GM12873 (cell line): Measurements from ENCODE around the gene ZNF491.

Experiments used
- TF ChIP-seq, protein P1 (sequence below): IDR thresholded peaks from 2 replicates; pipeline ENCODE4 v1.5.1; 2012; ENCODE audit warnings: low read depth, mild to moderate bottlenecking, moderate library complexity, low read length, control low read depth; ENCODE audit not compliant: insufficient read depth; ENCODE audit errors: missing control alignments

ZNF491 gene

DNA sequence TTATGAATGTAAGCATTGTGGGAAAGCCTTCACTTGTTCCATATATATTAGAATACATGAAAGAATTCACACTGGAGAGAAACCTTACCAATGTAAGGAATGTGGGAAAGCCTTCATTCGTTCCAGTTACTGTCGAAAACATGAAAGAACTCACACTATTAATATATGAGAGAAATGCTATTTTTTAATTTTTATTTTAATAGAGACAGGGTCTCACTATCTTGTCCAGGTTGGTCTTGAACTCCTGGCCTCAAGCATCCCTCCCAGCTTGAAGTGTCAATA, 8.7 kb downstream of the ZNF491 start:
- TF ChIP-seq, protein P1, sequence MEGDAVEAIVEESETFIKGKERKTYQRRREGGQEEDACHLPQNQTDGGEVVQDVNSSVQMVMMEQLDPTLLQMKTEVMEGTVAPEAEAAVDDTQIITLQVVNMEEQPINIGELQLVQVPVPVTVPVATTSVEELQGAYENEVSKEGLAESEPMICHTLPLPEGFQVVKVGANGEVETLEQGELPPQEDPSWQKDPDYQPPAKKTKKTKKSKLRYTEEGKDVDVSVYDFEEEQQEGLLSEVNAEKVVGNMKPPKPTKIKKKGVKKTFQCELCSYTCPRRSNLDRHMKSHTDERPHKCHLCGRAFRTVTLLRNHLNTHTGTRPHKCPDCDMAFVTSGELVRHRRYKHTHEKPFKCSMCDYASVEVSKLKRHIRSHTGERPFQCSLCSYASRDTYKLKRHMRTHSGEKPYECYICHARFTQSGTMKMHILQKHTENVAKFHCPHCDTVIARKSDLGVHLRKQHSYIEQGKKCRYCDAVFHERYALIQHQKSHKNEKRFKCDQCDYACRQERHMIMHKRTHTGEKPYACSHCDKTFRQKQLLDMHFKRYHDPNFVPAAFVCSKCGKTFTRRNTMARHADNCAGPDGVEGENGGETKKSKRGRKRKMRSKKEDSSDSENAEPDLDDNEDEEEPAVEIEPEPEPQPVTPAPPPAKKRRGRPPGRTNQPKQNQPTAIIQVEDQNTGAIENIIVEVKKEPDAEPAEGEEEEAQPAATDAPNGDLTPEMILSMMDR: no peak

DNA sequence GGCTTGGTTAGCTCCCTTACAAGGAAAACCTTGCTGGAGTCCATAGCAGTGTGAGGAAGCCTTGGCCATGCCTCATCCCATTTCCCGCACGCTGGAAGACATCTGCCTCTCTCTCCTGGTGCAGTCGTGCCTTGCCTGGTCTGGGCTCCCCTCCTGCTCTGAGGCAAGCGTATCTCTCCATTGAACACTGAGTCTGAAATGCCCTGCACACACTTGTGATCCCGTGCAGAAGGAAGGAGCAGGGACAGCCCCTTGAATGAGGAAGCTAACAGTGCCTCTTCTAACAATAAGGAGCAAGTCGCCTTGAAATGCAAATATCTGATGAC, 15.3 kb downstream of the ZNF491 start:
- TF ChIP-seq, protein P1: no peak

DNA sequence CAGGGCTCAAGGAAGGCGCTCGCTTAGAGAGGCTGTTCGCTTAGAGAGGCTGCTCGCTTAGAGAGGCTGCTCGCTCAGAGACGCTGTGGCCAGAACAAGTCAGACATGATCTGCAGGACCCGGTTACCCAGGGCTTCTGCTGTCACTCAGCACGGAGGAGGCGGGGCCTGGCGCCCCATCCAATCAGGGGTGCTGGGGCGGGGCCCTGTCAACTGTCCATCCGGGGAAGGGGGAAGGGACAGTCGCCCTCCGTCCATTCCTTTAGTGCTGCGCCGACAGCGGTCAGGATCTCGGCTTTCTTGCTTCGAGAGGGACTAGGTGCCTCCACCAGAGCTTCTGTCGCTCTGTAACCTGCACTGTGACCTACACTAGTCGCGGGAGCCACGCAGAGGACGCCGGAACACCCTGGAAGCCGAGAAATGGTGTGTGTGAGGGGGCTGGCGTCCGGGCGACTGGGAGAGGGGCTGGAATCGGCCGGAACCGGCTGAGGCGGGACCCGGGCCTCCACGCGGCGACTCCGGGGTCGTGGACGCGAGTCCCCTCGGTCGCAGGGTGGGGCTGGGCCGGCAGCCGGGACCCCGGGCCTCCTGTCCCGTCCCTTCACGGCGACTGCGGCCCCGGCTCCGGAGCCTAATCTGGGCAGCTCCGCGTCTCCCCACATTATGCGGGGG, 15.8 kb downstream of the ZNF491 start, which contains the start of gene ZNF440:
TSS of gene ZNF440 (plus strand) at position 245 of the 671 bp plus-strand sequence. CDS start at position 420, 175 bp downstream.
- TF ChIP-seq, protein P1: no peak

DNA sequence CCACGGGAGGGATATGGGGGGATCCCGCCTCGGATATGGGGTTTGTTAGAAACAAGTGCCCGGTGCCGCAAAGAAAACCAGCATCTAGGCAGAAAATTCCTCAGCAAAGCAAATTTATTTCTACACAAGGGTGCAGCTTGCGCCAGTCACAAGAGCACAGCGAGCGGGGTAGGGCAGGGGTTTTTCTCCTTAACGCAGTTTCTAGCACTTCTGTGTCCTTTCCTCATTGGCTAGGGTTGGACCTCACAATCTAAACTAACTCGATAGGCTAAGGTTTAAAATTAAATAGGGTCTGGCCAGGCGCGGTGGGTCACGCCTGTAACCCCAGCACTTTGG, 16.3 kb downstream of the ZNF491 start:
- TF ChIP-seq, protein P1: no peak

DNA sequence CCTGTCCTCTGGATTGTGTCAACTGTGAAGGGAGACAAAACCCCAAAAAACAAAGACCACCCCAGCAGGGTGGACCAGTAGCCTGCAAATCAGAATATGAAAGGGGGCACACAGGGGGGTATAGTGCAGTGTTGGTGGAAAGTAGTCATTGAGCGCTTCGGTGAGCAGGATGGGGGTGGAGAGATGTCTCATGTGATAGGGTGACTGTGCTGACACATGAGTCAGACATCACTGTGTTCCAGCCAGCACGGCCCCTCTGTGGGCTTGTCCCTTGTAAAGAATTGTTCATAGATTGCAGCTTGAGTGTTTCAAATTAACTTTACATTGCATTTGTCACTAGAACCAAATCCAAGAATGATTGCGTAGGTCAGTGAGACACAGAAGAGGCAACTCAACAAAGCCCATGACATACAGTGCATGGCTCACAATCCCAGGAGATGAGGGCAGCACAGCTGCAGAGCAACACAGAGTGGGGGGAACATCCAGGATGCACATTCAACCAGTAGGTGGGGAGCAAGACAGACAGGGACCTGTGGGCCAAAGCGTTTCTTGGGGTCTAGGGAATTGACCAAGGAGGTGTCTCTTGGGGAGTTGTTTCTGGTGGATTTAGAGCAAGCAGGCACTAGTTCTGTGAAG, 23.3 kb downstream of the ZNF491 start:
- TF ChIP-seq, protein P1: no peak

DNA sequence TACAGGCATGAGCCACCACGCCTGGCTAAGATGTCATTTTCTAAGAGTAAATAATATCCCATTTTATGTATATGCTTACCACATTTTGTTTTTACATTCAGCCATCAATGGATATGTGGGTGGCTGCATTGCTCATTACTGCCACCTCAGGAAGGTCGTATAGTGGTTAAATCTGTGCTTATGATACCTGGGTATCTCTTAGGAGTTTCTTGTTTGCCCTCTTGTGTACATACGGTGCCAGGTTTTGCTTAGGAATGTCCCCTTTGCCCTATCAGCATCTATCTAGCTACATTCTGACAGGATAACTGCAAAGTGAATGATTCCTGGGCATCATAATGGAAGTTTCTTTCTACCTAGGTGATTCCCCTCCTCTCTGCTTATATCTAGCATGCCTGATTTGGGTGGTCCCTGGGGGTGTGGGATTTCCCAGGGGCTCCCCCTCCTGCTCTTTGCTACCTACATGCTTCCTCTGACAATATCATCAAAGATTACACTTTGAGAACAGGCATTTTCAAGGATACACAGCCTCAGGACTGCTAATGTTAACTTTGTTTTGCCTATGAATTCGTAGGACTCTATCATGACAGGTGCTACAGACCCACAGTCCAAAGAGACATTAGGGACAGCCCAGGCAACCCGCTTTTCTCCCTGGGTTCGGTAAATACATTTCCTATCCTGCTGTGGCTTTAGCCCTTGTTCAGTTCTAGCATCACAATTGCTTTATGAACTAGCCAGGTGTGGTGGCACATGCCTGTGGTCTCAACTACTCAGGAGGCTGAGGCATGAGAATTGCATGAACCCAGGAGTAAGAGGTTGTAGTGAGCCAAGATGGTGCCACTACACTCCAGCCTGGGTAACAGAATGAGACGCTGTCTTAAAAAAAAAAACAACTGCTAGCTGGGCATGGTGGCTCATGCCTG, 30.9 kb downstream of the ZNF491 start:
- TF ChIP-seq, protein P1: peak; percentile 8

DNA sequence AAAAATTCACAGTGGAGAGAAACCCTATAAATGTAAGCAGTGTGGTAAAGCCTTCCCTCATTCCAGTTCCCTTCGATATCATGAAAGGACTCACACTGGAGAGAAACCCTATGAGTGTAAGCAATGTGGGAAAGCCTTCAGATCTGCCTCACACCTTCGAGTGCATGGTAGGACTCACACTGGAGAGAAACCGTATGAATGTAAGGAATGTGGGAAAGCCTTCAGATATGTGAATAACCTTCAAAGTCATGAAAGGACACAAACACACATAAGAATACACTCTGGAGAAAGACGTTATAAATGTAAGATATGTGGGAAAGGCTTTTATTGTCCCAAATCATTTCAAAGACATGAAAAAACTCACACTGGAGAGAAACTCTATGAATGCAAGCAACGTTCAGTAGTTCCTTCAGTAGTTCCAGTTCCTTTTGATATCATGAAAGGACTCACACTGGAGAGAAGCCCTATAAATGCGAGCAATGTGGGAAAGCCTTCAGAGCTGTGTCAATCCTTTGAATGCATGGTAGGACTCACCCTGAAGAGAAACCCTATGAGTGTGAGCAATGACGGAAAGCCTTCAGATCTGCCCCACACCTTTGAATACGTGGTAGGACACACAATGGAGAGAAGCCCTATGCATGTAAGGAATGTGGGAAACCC, 34.1 kb downstream of the ZNF491 start:
- TF ChIP-seq, protein P1: no peak
